Esophagus (tissue), 2 donors: ENCODE measurements around the gene TNPO1. TPM values are rescaled to one million over a fixed set of nuclear protein-coding genes. Genes with fewer than 3 reads are reported as not detected.

ENCODE experiments used
- H3K27ac ChIP-seq, 2 donors: one replicate each; pipeline ENCODE4 v1.5.1; 2013; ENCODE audit warnings: low read depth in 2 of 2, mild to moderate bottlenecking in 2 of 2, inconsistent platforms in 1 of 2, low read length in 1 of 2, moderate library complexity in 1 of 2
- H3K27me3 ChIP-seq, 2 donors: one replicate each; pipeline ENCODE4 v1.6.1; 2013; ENCODE audit warnings: low read length in 2 of 2, control low read depth in 1 of 2, mild to moderate bottlenecking in 1 of 2; ENCODE audit not compliant: insufficient read depth in 2 of 2, control insufficient read depth in 1 of 2
- H3K36me3 ChIP-seq, 2 donors: one replicate each; pipeline ENCODE4 v1.6.1; 2013; ENCODE audit warnings: low read length in 1 of 2; ENCODE audit not compliant: control insufficient read depth in 2 of 2, insufficient read depth in 2 of 2
- H3K4me1 ChIP-seq, 2 donors: one replicate each; pipeline ENCODE4 v1.6.1; 2013; ENCODE audit warnings: low read length in 1 of 2; ENCODE audit not compliant: control insufficient read depth in 2 of 2, insufficient read depth in 2 of 2
- H3K4me3 ChIP-seq, 2 donors: one replicate each; pipeline ENCODE4 v1.5.1; 2013; ENCODE audit warnings: low read length in 2 of 2, mild to moderate bottlenecking in 2 of 2, low read depth in 1 of 2, moderate library complexity in 1 of 2
- H3K9me3 ChIP-seq, 2 donors: one replicate each; pipeline ENCODE4 v1.6.1; 2013; ENCODE audit warnings: mild to moderate bottlenecking in 2 of 2, low read depth in 1 of 2, low read length in 1 of 2, moderate library complexity in 1 of 2; ENCODE audit not compliant: control insufficient read depth in 2 of 2, insufficient read depth in 1 of 2
- WGBS, 2 donors: extraction: QIAGEN DNeasy Blood & Tissue Kit; methylation state at CpG; one replicate each; pipeline ENCODE4 v1.1.7; 2013; 5-methylcytosine and 5-hydroxymethylcytosine counted together
- polyA plus RNA-seq, 2 donors: library from polyadenylated mRNA; stranded (reverse); fragments of 200-250 nt; gene quantifications; one replicate each; pipeline ENCODE4 v1.2.3, GENCODE V29; 2013
- donor health status: healthy with polysubstance abuse.
- donor health status: Bipolar disorder and iron deficiency.

The TNPO1 gene
- polyA plus RNA-seq, 2 donors: 6.2 to 14.5 TPM

DNA sequence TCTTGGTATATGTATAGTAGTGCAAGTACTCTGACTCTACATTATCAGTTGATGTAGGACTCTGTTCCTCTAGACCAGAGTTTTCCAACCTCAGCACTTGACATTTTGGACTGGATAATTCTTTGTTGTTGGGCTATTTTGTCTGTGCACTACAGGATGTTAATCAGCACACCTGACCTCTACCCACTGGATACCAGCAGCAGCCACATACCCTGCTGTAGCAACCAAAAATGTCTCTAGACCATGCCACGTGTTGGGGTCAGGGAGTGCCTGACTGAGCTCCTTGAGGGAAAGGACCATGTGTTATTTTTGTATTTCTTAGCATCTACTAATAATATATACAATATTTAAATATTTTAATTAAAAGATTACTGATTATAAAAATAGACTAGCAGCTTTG, 42.7 kb downstream of the TNPO1 start:
- no peaks in the 10 kb centered on the region for H3K4me1 ChIP-seq

DNA sequence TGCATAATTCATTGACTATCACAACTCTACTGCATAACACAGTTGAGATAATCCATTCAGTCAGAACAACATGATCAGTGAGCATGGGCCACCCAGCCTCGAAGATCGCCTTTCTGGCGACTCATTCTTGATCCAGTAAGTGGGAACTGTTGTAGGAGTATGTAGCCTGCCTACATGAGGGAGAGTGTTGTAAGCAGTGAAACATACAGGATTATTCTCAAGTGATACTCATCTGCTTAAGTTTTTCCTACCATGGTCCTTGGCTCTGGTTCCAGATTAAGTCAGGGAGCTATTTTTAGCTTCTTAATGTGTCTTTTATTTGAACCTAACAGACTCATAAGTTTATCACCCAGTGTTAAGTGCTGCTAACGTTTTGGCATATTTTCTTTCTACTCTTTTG, 44.0 kb downstream of the TNPO1 start:
- no peaks in the 10 kb centered on the region for H3K4me1 ChIP-seq
- H3K4me3 ChIP-seq: no peak overlapping the region
- peaks cover 7 to 12% of the 10 kb centered on the region in 2 donors for H3K36me3 ChIP-seq
- no peaks in the 10 kb centered on the region for H3K27me3 ChIP-seq
- WGBS, 2 donors: 72 to 78% methylated on average over 4 of the region's 4 CpGs
- H3K9me3 ChIP-seq: no peaks in the 10 kb centered on the region
- no peak overlapping the region for H3K27ac ChIP-seq

More for the DNA sequence above, 42.7 kb downstream of the TNPO1 start:
- H3K36me3 ChIP-seq: peaks cover 7 to 12% of the 10 kb centered on the region in 2 donors
- H3K9me3 ChIP-seq: no peaks in the 10 kb centered on the region
- H3K27ac ChIP-seq: no peak overlapping the region
- no peak overlapping the region for H3K4me3 ChIP-seq
- H3K27me3 ChIP-seq: no peaks in the 10 kb centered on the region
- WGBS, 2 donors: 82 to 90% methylated on average over 1 of the region's 1 CpG

DNA sequence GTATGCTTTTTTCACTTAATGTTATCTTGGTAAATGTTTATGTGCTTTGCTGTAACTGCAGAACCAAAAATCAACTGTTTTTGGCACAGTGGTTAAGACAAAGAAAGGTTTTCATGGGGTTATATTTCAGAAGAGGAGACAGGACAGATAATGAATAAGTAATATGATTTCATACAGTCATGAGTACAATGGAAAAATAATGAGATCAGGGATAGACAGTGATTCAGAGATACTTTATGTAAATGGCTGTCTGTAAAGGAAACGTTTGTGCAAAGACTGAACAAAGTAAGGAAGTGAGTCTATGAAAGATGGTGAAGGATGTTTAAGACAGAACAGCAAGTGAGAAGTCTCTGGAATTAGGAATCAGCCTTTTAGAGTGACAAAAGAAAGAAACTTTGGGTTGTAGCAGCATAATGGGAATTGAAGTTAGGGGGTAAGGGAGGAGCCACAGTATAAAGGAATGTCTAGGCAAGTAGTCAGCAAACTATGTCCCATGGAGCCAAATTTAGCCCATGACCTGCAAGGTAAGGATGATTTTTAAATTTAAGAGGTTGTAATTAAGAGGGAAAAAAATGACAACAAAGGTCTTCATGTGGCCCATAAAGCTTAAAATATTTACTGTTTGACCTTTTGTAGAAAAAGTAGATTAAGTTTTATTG, 55.0 kb downstream of the TNPO1 start:
- H3K27me3 ChIP-seq: no peaks in the 10 kb centered on the region
- no peak overlapping the region for H3K4me3 ChIP-seq
- no peak overlapping the region for H3K27ac ChIP-seq
- no peaks in the 10 kb centered on the region for H3K9me3 ChIP-seq
- 20 to 38% methylated on average over 1 of the region's 1 CpG for WGBS, 2 donors
- peaks cover 2 to 7% of the 10 kb centered on the region in 2 donors for H3K36me3 ChIP-seq
- H3K4me1 ChIP-seq: no peaks in the 10 kb centered on the region

DNA sequence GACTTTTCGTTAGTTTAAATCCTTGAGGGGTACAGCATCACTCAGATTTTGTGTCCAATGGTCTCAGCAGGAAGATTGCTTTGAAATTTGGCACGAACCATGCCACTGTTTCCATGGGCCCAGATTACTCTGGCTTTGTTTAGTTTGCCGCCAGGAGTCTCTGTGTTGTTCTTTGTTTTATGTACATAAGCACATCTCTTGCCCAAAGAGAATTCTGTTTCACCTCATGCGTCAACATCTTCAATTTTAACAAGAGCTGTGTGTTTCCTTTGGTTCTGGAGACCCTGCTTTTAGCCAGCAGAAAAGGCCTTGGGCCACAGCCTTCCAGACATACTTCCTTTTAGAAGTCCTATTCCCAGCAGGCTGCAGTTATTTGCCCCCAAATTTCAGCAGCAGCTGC, 62.4 kb downstream of the TNPO1 start:
- Histone ChIP-seq H3K9me3 (no peaks in the 10 kb centered on the region), H3K36me3 (peaks cover 8 to 13% of the 10 kb centered on the region in 2 donors)
- 90 to 92% methylated on average over 4 of the region's 4 CpGs for whole genome bisulfite sequencing, 2 donors

DNA sequence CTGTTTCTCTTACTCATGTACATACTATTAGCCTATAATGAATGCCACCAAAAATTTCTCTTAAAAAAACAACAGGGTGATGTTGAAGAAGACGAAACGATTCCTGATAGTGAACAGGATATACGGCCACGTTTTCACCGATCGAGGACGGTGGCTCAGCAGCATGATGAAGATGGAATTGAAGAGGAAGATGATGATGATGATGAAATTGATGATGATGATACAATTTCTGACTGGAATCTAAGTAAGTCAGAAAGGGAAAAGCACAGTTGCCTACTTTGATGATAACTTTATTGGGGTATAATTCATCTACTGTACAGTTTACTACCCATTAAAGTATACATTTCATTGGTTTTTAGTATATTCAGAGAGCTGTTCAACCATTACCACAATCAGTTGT, 66.5 kb downstream of the TNPO1 start:
- H3K27ac ChIP-seq: no peak overlapping the region
- H3K4me1 ChIP-seq: no peaks in the 10 kb centered on the region
- H3K27me3 ChIP-seq: no peaks in the 10 kb centered on the region
- peaks cover 7 to 9% of the 10 kb centered on the region in 2 donors for H3K36me3 ChIP-seq
- WGBS, 2 donors: 95 to 97% methylated on average over 7 of the region's 7 CpGs
- H3K9me3 ChIP-seq: no peaks in the 10 kb centered on the region
- H3K4me3 ChIP-seq: no peak overlapping the region

More for the DNA sequence above, 62.4 kb downstream of the TNPO1 start:
- Histone ChIP-seq H3K27me3 (no peaks in the 10 kb centered on the region), H3K4me1 (no peaks in the 10 kb centered on the region), H3K4me3 (no peak overlapping the region), H3K27ac (no peak overlapping the region)

DNA sequence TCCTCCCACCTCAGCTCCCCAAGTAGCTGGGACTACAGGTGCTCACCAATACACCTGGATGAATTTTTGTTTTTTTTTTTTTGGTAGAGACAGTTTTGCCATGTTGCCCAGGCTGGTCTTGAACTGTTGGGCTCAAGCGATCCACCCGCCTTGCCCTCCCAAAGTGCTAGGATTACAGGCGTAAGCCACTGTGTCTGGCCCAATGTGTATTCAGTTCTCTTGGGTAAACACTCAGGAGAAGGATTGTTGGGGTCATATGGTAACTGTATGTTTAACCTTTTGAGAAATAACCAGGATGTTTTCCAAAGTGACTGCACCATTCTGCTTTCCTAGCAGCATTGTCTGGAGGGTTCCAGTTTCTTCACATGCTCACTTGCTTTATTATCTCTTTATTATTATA, 67.4 kb downstream of the TNPO1 start:
- peaks cover 7 to 11% of the 10 kb centered on the region in 2 donors for H3K36me3 ChIP-seq
- H3K27me3 ChIP-seq: no peaks in the 10 kb centered on the region
- H3K4me1 ChIP-seq: no peaks in the 10 kb centered on the region
- H3K27ac ChIP-seq: no peak overlapping the region
- WGBS, 2 donors: 93 to 99% methylated on average over 3 of the region's 3 CpGs
- H3K9me3 ChIP-seq: no peaks in the 10 kb centered on the region
- H3K4me3 ChIP-seq: no peak overlapping the region

DNA sequence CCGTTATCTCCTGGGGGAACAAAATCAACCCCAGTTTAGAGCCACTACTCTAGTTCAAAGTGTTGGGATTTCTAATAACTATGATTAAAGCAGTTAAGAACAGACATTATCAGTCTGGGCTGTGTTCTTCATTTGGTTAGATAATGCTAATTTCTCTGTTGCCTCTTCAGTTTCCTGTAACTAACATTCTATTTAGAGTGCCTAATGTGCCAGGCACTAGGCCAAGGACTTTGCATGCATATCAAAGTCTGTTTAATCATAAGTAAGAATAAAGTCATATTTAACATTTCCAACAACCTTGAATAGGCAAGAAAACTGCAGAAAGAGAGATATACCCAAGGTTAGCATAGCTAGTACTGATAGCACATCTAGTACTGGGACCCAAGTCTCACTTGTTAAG, 68.4 kb downstream of the TNPO1 start:
- WGBS, 2 donors: 85 to 93% methylated on average over 1 of the region's 1 CpG
- Histone ChIP-seq H3K27me3 (no peaks in the 10 kb centered on the region), H3K4me1 (no peaks in the 10 kb centered on the region), H3K4me3 (no peak overlapping the region), H3K9me3 (no peaks in the 10 kb centered on the region), H3K27ac (no peak overlapping the region), H3K36me3 (peaks cover 7 to 8% of the 10 kb centered on the region in 2 donors)

DNA sequence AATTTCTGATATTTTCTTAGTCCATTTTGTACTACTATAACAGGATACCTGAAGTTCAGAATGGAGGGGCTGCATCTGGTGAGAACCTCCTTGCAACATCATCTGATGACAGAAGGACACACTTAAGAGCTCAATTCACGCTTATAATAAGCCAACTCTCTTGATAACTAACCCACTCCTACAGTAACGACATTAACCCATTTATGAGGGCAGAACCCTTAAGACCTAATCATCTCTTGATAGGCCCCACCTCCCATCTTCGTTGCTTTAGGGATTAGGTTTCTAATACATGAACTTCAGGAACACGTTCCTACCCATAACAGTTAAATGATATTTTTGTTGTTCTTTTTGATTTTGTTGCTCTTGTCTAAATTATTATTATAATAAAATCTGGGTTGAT, 69.4 kb downstream of the TNPO1 start:
- Histone ChIP-seq H3K36me3 (peaks cover 7 to 9% of the 10 kb centered on the region in 2 donors), H3K9me3 (no peaks in the 10 kb centered on the region), H3K27ac (no peak overlapping the region), H3K4me1 (no peaks in the 10 kb centered on the region), H3K27me3 (no peaks in the 10 kb centered on the region), H3K4me3 (no peak overlapping the region)
- 94% methylated on average over 4 of the region's 4 CpGs for WGBS, 2 donors

DNA sequence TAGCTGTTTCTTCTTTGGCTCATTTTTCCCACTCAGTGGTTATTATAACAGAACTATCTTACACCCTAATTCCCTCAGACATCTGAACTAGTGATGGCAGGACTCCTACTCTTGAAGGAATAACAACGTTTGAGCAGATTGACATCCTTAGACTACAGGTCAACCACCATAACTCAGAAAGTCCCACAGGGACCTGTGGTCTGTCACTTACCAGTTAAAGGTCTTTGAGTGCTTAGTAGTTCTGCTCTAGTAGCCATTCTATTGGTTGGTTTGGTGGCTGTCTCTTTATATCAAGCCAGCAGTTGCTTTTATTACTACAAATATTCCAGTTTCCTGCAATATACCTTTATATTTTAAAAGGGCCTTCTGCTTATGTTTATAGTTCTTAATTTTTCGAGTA, 72.1 kb downstream of the TNPO1 start:
- H3K27me3 ChIP-seq: no peaks in the 10 kb centered on the region
- 68 to 71% methylated on average over 2 of the region's 2 CpGs for WGBS, 2 donors
- H3K27ac ChIP-seq: no peak overlapping the region
- no peaks in the 10 kb centered on the region for H3K4me1 ChIP-seq
- H3K9me3 ChIP-seq: no peaks in the 10 kb centered on the region
- H3K4me3 ChIP-seq: no peak overlapping the region
- H3K36me3 ChIP-seq: peaks cover 0 to 12% of the 10 kb centered on the region in 2 donors

DNA sequence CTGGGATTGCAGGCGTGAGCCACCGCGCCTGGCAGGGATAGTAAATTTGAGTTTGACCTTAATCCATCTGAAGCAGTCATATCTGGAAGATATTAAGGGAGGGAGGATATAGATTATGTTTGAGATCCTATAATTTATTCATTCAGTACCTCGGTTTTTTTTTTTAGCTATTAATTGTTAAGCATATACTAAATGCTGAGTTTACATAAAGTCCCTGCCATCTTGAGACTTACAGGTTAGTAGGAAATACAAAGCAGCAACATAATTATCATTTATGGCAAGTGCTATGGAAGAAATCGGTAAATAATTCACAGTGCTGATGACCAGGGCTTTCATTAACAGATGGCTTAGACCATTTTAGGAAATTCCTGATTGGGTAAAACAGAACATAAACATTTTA, 72.9 kb downstream of the TNPO1 start:
- no peaks in the 10 kb centered on the region for H3K27me3 ChIP-seq
- H3K4me1 ChIP-seq: no peaks in the 10 kb centered on the region
- 94 to 97% methylated on average over 5 of the region's 5 CpGs for WGBS, 2 donors
- no peak overlapping the region for H3K4me3 ChIP-seq
- H3K27ac ChIP-seq: no peak overlapping the region
- H3K9me3 ChIP-seq: no peaks in the 10 kb centered on the region
- H3K36me3 ChIP-seq: peaks cover 0 to 13% of the 10 kb centered on the region in 2 donors
